Measurements from ENCODE around the gene NRCAM.

The NRCAM gene

DNA sequence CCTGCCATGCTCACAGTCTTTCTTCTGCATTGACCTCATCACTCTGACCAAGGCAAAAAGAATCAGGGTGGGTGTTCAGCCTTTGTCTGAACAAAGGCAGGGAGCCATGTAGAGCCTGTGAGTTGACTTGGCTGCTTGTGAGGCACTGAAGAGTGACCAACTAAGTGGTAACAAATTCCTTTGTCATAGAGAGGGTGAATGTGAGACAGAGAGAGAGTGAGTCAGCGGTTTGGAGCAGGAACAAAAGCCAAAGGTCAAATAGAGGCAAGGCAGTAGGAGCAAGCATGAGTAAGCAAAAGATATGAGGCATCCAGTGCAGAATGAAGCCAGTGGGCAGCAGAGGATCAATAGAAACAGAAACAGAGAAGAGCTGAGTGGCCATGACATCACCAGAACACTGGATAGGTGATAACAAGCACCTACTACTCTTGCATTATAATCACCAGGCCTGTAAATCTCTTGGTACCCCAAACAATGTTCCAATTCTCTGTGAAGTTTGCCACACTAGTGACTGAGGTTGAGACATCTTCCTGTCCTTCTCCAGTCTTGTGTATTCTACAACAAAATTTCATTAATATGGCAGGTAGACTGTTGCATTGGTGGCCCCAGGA lies 209.9 kb downstream of the NRCAM start:
- TF ChIP-seq, protein P1, sequence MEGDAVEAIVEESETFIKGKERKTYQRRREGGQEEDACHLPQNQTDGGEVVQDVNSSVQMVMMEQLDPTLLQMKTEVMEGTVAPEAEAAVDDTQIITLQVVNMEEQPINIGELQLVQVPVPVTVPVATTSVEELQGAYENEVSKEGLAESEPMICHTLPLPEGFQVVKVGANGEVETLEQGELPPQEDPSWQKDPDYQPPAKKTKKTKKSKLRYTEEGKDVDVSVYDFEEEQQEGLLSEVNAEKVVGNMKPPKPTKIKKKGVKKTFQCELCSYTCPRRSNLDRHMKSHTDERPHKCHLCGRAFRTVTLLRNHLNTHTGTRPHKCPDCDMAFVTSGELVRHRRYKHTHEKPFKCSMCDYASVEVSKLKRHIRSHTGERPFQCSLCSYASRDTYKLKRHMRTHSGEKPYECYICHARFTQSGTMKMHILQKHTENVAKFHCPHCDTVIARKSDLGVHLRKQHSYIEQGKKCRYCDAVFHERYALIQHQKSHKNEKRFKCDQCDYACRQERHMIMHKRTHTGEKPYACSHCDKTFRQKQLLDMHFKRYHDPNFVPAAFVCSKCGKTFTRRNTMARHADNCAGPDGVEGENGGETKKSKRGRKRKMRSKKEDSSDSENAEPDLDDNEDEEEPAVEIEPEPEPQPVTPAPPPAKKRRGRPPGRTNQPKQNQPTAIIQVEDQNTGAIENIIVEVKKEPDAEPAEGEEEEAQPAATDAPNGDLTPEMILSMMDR (conservative IDR thresholded peaks at IDR 0.05): no peak
- TF ChIP-seq ZFX (IDR thresholded peaks at IDR 0.05): 0 out of 2 replicates have a peak, but pooled peaks have one; percentile 19
- H3K27ac ChIP-seq: no peak overlapping the region; the same call in 1 of the 2 replicates

DNA sequence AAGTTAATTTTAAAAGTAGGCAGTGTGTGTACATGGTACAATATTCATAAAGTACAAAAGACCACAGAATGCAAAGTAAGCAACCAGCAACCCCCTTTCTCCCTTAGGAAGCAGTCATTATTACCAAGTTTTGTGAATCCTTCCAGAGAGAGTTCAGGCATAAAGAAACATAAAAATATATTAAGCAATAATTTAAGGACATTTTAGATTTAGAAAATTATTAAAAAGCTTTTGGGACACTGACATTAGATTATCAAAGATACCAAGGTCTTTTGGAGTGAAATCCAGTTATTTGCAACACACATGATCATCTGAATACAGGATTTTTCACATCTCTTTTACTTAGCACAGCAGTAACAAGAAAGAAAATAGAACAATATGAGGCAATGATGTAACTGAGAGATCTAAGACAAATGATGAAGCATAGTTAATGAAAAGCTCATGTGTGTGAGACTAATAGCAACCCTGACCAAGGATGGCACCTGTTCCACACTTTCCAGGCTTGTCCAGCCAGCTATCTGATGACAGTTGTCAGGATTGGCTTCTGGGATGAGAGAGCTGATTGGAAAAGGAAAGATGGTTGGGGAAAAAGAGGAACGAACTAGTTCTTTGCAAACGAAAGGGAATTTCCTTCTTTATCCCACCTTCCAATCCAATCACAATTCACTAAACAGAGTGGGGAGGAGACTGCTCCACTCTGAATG lies 210.6 kb downstream of the NRCAM start:
- no peak overlapping the region; the same call in 1 of the 2 replicates for H3K27ac ChIP-seq
- no peak for TF ChIP-seq ZFX (IDR thresholded peaks at IDR 0.05)
- TF ChIP-seq, protein P1 (conservative IDR thresholded peaks at IDR 0.05): no peak

DNA sequence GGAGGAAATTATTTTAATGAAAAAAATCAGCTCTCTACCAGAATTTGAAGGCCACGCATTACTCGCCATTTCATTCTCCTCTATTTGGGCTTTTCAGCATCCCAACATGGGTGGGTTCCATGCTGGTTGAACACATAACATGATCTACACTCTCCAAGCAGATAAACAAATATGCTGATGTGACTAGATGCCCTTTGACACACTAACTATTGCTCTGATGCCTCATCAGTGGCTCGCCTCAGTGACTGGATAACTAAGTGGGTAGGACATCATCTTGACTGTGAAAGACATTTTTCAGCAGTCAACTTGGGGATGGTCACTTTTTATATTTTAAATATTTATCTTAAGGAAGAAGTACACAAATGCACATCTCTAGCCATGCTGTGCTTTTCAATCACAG lies 212.1 kb downstream of the NRCAM start:
- TF ChIP-seq ZFX (IDR thresholded peaks at IDR 0.05): no peak
- TF ChIP-seq, protein P1 (conservative IDR thresholded peaks at IDR 0.05): no peak
- no peak overlapping the region for H3K27ac ChIP-seq

DNA sequence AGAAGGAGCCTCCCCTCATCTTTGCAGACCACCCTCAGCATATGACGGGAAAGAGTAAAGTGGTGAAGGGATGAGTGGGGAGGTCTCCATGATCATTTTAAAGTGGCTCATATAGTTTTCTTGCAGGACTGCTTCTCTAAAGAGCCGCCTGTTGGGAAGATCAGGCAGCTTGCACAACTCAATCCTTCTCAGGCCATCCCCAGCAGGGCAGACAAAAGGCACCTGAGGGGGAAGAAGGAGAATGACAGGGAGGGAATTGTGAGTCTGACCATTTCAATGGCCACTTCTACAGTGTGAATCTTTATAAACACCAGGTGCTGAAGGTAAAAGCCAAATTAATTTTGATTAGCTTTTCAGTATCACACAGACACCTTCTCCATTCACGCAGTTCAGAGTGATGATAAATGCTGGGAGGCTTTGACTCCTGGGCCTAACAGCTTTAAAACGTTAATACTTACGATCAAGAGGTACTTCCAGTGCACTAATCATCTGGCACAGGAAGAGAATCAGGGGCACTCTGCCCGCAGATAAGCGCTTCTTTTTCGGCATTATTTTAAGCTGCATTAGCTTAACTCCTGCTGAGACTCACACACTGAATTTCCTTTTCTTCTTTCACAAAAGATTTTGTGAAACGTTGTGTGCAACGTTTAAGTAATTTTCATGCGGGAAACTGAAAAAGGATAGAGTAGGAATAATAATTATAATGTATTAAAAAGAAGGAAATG lies 216.6 kb downstream of the NRCAM start:
- no peak for TF ChIP-seq ZFX (IDR thresholded peaks at IDR 0.05)
- TF ChIP-seq, protein P1 (conservative IDR thresholded peaks at IDR 0.05): no peak
- no peak overlapping the region for H3K27ac ChIP-seq

DNA sequence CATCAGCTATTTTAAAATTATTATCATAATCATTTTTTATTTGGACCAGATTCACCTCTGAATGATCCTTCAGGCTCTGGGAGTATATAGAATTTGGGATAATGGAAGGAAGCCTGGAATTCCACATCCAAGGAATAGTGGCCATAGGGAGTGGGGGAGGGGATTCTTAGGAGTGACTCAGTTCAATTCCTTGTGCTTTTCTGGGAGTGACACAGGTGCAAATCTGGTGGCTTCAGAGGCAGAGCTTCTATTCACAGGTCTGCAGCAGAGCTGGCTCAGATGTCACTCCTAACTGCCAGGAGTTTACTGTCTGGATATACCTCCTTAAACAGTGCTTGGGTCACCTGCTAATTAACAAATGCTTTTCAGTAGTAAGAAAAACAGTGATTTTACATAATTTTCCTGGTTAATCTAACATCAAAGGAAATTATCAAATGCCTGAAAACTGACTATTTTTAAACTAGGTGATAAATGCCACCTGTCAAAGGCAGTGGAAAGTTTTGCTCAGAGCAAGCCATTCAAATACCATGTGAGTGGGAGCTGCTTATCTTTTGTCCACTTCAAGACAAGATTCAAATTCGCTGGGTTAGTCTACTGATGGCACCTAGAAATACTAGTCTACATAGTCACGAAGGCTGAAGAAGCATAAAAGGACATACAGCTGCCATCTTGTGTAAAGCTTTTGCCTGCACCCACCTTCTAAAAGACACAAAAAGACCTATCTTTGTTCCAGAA lies 219.4 kb downstream of the NRCAM start:
- no peak for TF ChIP-seq ZFX (IDR thresholded peaks at IDR 0.05)
- TF ChIP-seq, protein P1 (conservative IDR thresholded peaks at IDR 0.05): no peak
- H3K27ac ChIP-seq: no peak overlapping the region

DNA sequence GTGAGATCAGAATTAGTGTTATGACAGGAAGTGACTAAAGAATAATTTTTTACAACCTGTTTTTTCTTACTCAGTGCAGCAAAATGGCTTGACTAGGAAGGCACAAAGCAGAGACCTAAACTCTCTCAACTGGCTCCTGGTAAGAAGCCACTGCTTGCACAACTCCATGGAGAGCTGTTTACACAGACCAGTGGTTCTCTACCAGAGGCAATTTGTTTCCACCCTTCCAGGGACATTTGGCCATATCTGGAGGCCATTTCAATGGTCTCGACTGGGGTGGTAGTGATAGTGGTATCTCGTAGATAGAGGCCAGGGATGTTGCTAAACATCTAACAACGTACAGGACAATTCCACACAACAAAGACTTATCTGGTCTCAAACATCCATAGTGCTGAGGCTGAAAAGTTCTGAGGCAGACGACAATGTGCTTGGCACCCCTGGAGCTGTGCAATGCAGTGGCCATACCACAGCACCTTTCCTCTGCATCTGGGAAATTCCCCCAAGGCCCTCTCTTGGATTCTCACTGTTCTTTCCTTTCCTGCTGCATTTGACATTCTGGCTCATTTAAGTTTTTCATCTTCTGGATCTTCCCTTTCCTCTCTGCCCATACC lies 220.7 kb downstream of the NRCAM start:
- TF ChIP-seq, protein P1 (conservative IDR thresholded peaks at IDR 0.05): no peak
- no peak for TF ChIP-seq ZFX (IDR thresholded peaks at IDR 0.05)
- no peak overlapping the region; the same call in 1 of the 2 replicates for H3K27ac ChIP-seq

All from C4-2B (cell line).